GM12878 (cell line): Measurements from ENCODE around the gene MGLL. TPM values are rescaled to one million over a fixed set of nuclear protein-coding genes. Genes with fewer than 3 reads are reported as not detected.

Experiments used
- ATAC-seq: fragments of 200-7000 bp; cut with Tn5 transposase; 3 replicates; pipeline ENCODE4 v1.9.1; 2020; ENCODE audit warnings: mild to moderate bottlenecking, moderate library complexity
- BruUV-seq: library from RNA; stranded (reverse); fragments of 400-500 nt; replicated peaks from 2 replicates; lab custom pipeline; 2021; lab: Mats Ljungman, UMichigan
- CTCF ChIA-PET: fragments of 300-600 bp; sonication (Branson Sonifier 250); formaldehyde crosslinking; extraction: SDS; loops from one replicate; lab custom pipeline; 2021; ENCODE audit warnings: inconsistent platforms; lab: Yijun Ruan, JAX
- POLR2A ChIA-PET: fragments of 350-600 bp; formaldehyde crosslinking; extraction: SDS; loops from one replicate; lab custom pipeline; 2021; ENCODE audit warnings: inconsistent platforms; lab: Charles Lee
- RAD21 ChIA-PET: fragments of 300-600 bp; sonication (Branson Sonifier 250); formaldehyde crosslinking; loops from one replicate; lab custom pipeline; 2023; ENCODE audit warnings: antibody characterized with exemption; ENCODE audit not compliant: unreplicated experiment; lab: Charles Lee
- SMC1A ChIA-PET: fragments of 300-600 bp; sonication (Branson Sonifier 250); formaldehyde crosslinking; loops from one replicate; lab custom pipeline; 2023; ENCODE audit not compliant: unreplicated experiment, uncharacterized antibody; lab: Charles Lee
- DNase-seq: peaks from one replicate; pipeline ENCODE4 v3.0.0-alpha.2; 2011; ENCODE audit warnings: low read depth, low spot score
- FAIRE-seq: peaks from 3 replicates; lab custom pipeline; 2011; peaks lifted over from hg19 to GRCh38; lab: Jason Lieb, UNC
- H2AFZ ChIP-seq: 2 replicates; pipeline ENCODE4 v1.6.0; 2011; ENCODE audit warnings: low read depth, low read length, control low read depth; ENCODE audit not compliant: control insufficient read depth
- H3K27ac ChIP-seq: 2 replicates; pipeline ENCODE4 v1.5.1; 2011; ENCODE audit warnings: control low read depth; ENCODE audit not compliant: control insufficient read depth, insufficient read depth
- H3K27me3 ChIP-seq, 2 experiments: replicated peaks in 1 of 2; 2 replicates each; pipeline versions ENCODE4 v1.6.0 to v1.6.1; 2011; ENCODE audit warnings: low read length in 1 of 2; ENCODE audit not compliant: control insufficient read depth in 2 of 2, insufficient read depth in 2 of 2
- H3K36me3 ChIP-seq, 2 experiments: 2 replicates each; pipeline ENCODE4 v1.5.1; 2011; ENCODE audit warnings: low read length in 1 of 2; ENCODE audit not compliant: control insufficient read depth in 2 of 2, insufficient read depth in 2 of 2
- H3K4me1 ChIP-seq: 2 replicates; pipeline ENCODE4 v1.6.1; 2011; ENCODE audit warnings: mild to moderate bottlenecking, low read length, moderate library complexity, mixed read lengths; ENCODE audit not compliant: control insufficient read depth, insufficient read depth
- H3K4me2 ChIP-seq: 2 replicates; pipeline ENCODE4 v1.6.0; 2011; ENCODE audit warnings: control low read depth; ENCODE audit not compliant: control insufficient read depth, insufficient read depth
- H3K4me3 ChIP-seq: fragments of 200-600 bp; sonication (generic); 2 replicates; pipeline ENCODE4 v1.5.1; 2016
- H3K79me2 ChIP-seq: 2 replicates; pipeline ENCODE4 v1.6.0; 2011; ENCODE audit warnings: low read length; ENCODE audit not compliant: control insufficient read depth, insufficient read depth
- H3K9ac ChIP-seq: 2 replicates; pipeline ENCODE4 v1.8.0; 2011; ENCODE audit warnings: low read length, control low read depth, mixed read lengths; ENCODE audit not compliant: control insufficient read depth, insufficient read depth
- H3K9me3 ChIP-seq: replicated peaks from 3 replicates; pipeline ENCODE4 v1.5.1; 2011; ENCODE audit warnings: mild to moderate bottlenecking, low read length; ENCODE audit not compliant: control insufficient read depth, insufficient read depth
- H4K20me1 ChIP-seq: 2 replicates; pipeline ENCODE4 v1.6.0; 2011; ENCODE audit not compliant: control insufficient read depth, insufficient read depth
- BHLHE40 ChIP-seq, 2 experiments: fragments of 450-650 bp in 1 of 2; IDR thresholded peaks; 2 replicates each; pipeline ENCODE4 v1.6.1; 2011 to 2017; ENCODE audit warnings: low read depth in 2 of 2, borderline replicate concordance in 1 of 2, improper control_type of control experiment in 1 of 2, low read length in 1 of 2, mild to moderate bottlenecking in 1 of 2
- CHD1 ChIP-seq: IDR thresholded peaks from 2 replicates; pipeline ENCODE4 v1.6.1; 2012; ENCODE audit warnings: low read depth, low read length, improper control_type of control experiment
- HSF1 ChIP-seq: fragments of 150-350 bp; IDR thresholded peaks from 2 replicates; pipeline ENCODE4 v1.6.1; 2014; ENCODE audit warnings: mild to moderate bottlenecking, low read depth, low read length
- IRF5 ChIP-seq: fragments of 450-650 bp; IDR thresholded peaks from 2 replicates; pipeline ENCODE4 v1.6.1; 2017; ENCODE audit warnings: borderline replicate concordance
- LARP7 ChIP-seq: fragments of 450-650 bp; IDR thresholded peaks from 2 replicates; pipeline ENCODE4 v1.6.1; 2017; ENCODE audit warnings: mild to moderate bottlenecking
- MXI1 ChIP-seq: fragments of 150-350 bp; IDR thresholded peaks from 2 replicates; pipeline ENCODE4 v1.6.1; 2011; ENCODE audit warnings: low read depth, mild to moderate bottlenecking, inconsistent platforms, low read length, improper control_type of control experiment
- NR2C2 ChIP-seq: IDR thresholded peaks from 2 replicates; pipeline ENCODE4 v1.6.1; 2011; ENCODE audit warnings: borderline replicate concordance, low read depth; ENCODE audit not compliant: control insufficient read depth, insufficient read length
- RAD21 ChIP-seq: IDR thresholded peaks from 2 replicates; pipeline ENCODE4 v1.6.1; 2011; ENCODE audit warnings: mild to moderate bottlenecking, low read depth, low read length, moderate library complexity; ENCODE audit not compliant: insufficient read depth
- RUNX3 ChIP-seq: IDR thresholded peaks from 2 replicates; pipeline ENCODE4 v1.6.1; 2012; ENCODE audit warnings: low read length, inconsistent platforms
- STAT1 ChIP-seq: fragments of 450-650 bp; conservative IDR thresholded peaks from 2 replicates; pipeline ENCODE4 v1.6.1; 2014; ENCODE audit warnings: antibody characterized with exemption, mild to moderate bottlenecking
- TCF12 ChIP-seq: IDR thresholded peaks from 2 replicates; pipeline ENCODE4 v1.6.1; 2011; ENCODE audit warnings: low read depth, mild to moderate bottlenecking, low read length
- ZNF24 ChIP-seq: fragments of 450-650 bp; IDR thresholded peaks from 2 replicates; pipeline ENCODE4 v1.6.1; 2017; ENCODE audit warnings: antibody characterized with exemption, mild to moderate bottlenecking
- ZNF384 ChIP-seq: IDR thresholded peaks from 2 replicates; pipeline ENCODE4 v1.6.1; 2012; ENCODE audit warnings: low read depth, mild to moderate bottlenecking, low read length, improper control_type of control experiment, borderline replicate concordance
- WGBS: methylation state at CpG from one replicate; pipeline ENCODE4 v1.1.6; 2016; ENCODE audit warnings: low lambda C conversion rate; ENCODE audit not compliant: insufficient replicate concordance, insufficient coverage; ENCODE audit errors: missing lambda C conversion rate; 5-methylcytosine and 5-hydroxymethylcytosine counted together
- in situ Hi-C: fragments of 300-500 bp; cut with MboI; formaldehyde crosslinking; loops from 9 replicates; pipeline ENCODE4 v1.14.3; 2018; ENCODE audit warnings: mixed read lengths
- intact Hi-C: fragments of 100-400 bp; cut with micrococcal nuclease; formaldehyde crosslinking; loops from one replicate; pipeline ENCODE4 v1.14.2; 2022; ENCODE audit not compliant: unreplicated experiment
- polyA plus RNA-seq, 11 experiments: library from polyadenylated mRNA; depleted of rRNA in 4 of 11; unstranded in 6 of 11; stranded (reverse) in 5 of 11; fragments of >200 nt; fragmentation: Nextera tagmentation in 4 of 11; fragmentation: Illumina TruSeq in 1 of 11; extraction: Ambion mirVana in 4 of 11; extraction: Trizol in 1 of 11; gene quantifications; 1 replicate in 1 of 11; 2 replicates in 10 of 11; pipeline versions ENCODE4 v1.2.1 to v1.2.3, GENCODE V29; 2011 to 2016; ENCODE audit warnings: inconsistent platforms in 2 of 11, missing spikeins in 2 of 11, low read depth in 1 of 11
- total RNA-seq, 4 experiments: library from RNA; depleted of rRNA in 3 of 4; stranded (reverse); fragments of >200 nt in 3 of 4; fragmentation: Illumina TruSeq in 1 of 4; extraction: Trizol in 1 of 4; gene quantifications; 2 replicates each; pipeline versions ENCODE4 v1.2.1 to v1.2.3, GENCODE V29; 2013 to 2021
- TF ChIP-seq, protein P1 (sequence below): fragments of 450-650 bp; IDR thresholded peaks from 2 replicates; pipeline ENCODE4 v1.6.1; 2016; ENCODE audit warnings: mild to moderate bottlenecking
- TF ChIP-seq, protein P2 (sequence below): fragments of 450-650 bp; IDR thresholded peaks from 2 replicates; pipeline ENCODE4 v1.6.1; 2017; ENCODE audit warnings: low read depth, mild to moderate bottlenecking, moderate library complexity
- TF ChIP-seq, protein P3 (sequence below): IDR thresholded peaks from 2 replicates; pipeline ENCODE4 v1.6.1; 2011; ENCODE audit warnings: borderline replicate concordance, low read depth, mild to moderate bottlenecking, moderate library complexity, low read length; ENCODE audit not compliant: insufficient read depth, poor library complexity, severe bottlenecking

Gene MGLL
- total and polyA plus RNA-seq, 10 of the 15 experiments (the other 5 are each of a cell fraction or from before 2014, with no cell fraction given) = 44.9 to 177 (median 72.9) TPM

- no peaks in the 10 kb centered on the region for H4K20me1 ChIP-seq
- in situ Hi-C loops = no loop called here
- CTCF ChIA-PET = no interaction called here
- peak overlapping the region; percentile 97 for H3K4me2 ChIP-seq
- H3K9me3 ChIP-seq = no peaks in the 10 kb centered on the region
- peaks cover 14% of the 10 kb centered on the region for H3K4me1 ChIP-seq
- SMC1A ChIA-PET = no interaction called here
- H3K27ac ChIP-seq = 0 out of 2 replicates have a peak overlapping the region, but pooled peaks have one; percentile 11
- H2AFZ ChIP-seq = peak overlapping the region; percentile 79
- POLR2A ChIA-PET = no interaction called here
- H3K9ac ChIP-seq = peak overlapping the region; percentile 64; the same call in 1 of the 2 replicates
- intact Hi-C loops = no loop called here
- no peaks in the 10 kb centered on the region for H3K27me3 ChIP-seq
- peaks cover 7% of the 10 kb centered on the region for H3K79me2 ChIP-seq
- ATAC-seq = peak; percentile 66
- no peak for DNase-seq
- FAIRE-seq = no peak
- no peaks in the 10 kb centered on the region for H3K36me3 ChIP-seq
- H3K4me3 ChIP-seq = peak overlapping the region; percentile 69
- 26% methylated on average over 46 of the region's 51 CpGs for WGBS
- RAD21 ChIA-PET = no interaction called here
- BruUV-seq = TSS peak; percentile 71
- no peak for TF ChIP-seq MXI1
- no peak for TF ChIP-seq STAT1
- peak; percentile 34 for TF ChIP-seq LARP7
- TF ChIP-seq BHLHE40 (IDR thresholded peaks at IDR 0.05; ENCODE audit: borderline replicate concordance in 1 of 2, low read depth in 2 of 2, low read length in 1 of 2) = no peak
- TF ChIP-seq NR2C2 = no peak
- TF ChIP-seq TCF12 = no peak
- TF ChIP-seq, protein P1, sequence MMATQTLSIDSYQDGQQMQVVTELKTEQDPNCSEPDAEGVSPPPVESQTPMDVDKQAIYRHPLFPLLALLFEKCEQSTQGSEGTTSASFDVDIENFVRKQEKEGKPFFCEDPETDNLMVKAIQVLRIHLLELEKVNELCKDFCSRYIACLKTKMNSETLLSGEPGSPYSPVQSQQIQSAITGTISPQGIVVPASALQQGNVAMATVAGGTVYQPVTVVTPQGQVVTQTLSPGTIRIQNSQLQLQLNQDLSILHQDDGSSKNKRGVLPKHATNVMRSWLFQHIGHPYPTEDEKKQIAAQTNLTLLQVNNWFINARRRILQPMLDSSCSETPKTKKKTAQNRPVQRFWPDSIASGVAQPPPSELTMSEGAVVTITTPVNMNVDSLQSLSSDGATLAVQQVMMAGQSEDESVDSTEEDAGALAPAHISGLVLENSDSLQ = no peak
- no peak for TF ChIP-seq HSF1
- TF ChIP-seq IRF5 = no peak
- no peak for TF ChIP-seq ZNF384
- TF ChIP-seq, protein P2, sequence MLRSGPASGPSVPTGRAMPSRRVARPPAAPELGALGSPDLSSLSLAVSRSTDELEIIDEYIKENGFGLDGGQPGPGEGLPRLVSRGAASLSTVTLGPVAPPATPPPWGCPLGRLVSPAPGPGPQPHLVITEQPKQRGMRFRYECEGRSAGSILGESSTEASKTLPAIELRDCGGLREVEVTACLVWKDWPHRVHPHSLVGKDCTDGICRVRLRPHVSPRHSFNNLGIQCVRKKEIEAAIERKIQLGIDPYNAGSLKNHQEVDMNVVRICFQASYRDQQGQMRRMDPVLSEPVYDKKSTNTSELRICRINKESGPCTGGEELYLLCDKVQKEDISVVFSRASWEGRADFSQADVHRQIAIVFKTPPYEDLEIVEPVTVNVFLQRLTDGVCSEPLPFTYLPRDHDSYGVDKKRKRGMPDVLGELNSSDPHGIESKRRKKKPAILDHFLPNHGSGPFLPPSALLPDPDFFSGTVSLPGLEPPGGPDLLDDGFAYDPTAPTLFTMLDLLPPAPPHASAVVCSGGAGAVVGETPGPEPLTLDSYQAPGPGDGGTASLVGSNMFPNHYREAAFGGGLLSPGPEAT = no peak
- no peak for TF ChIP-seq CHD1
- TF ChIP-seq ZNF24 = no peak
- TF ChIP-seq RUNX3 = no peak; the same call in 1 of the 2 replicates
- TF ChIP-seq, protein P3, sequence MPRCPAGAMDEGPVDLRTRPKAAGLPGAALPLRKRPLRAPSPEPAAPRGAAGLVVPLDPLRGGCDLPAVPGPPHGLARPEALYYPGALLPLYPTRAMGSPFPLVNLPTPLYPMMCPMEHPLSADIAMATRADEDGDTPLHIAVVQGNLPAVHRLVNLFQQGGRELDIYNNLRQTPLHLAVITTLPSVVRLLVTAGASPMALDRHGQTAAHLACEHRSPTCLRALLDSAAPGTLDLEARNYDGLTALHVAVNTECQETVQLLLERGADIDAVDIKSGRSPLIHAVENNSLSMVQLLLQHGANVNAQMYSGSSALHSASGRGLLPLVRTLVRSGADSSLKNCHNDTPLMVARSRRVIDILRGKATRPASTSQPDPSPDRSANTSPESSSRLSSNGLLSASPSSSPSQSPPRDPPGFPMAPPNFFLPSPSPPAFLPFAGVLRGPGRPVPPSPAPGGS = peak; percentile 12
- TF ChIP-seq RAD21 = no peak
Observed at GRCh38 chr3:127673191-127674100, 148.9 kb downstream of the MGLL start.
